Loucy (cell line): ENCODE measurements around the gene MAST4.
A peak's percentile ranks its signal among the peaks of the same experiment; 100 is the strongest.

Source experiments
- H2AFZ ChIP-seq: fragments of 200-600 bp; sonication (generic); 2 replicates; pipeline ENCODE4 v1.6.0; 2016; ENCODE audit warnings: antibody characterized with exemption, mild to moderate bottlenecking, low read length, moderate library complexity
- H3F3A ChIP-seq: fragments of 200-600 bp; 2 replicates; pipeline ENCODE4 v1.6.0; 2016; ENCODE audit warnings: antibody characterized with exemption, low read depth, mild to moderate bottlenecking
- H3K27me3 ChIP-seq: fragments of 200-600 bp; sonication (generic); 2 replicates; pipeline ENCODE4 v1.6.1; 2014; ENCODE audit warnings: low read length, mild to moderate bottlenecking; ENCODE audit not compliant: insufficient read depth, poor library complexity, severe bottlenecking
- H3K36me3 ChIP-seq: fragments of 200-600 bp; sonication (generic); 2 replicates; pipeline ENCODE4 v1.6.1; 2016; ENCODE audit warnings: low read length; ENCODE audit not compliant: insufficient read depth
- H3K4me1 ChIP-seq: fragments of 200-600 bp; sonication (generic); 2 replicates; pipeline ENCODE4 v1.5.1; 2014; ENCODE audit warnings: low read length, mild to moderate bottlenecking; ENCODE audit not compliant: insufficient read depth, poor library complexity, severe bottlenecking
- H3K4me2 ChIP-seq: fragments of 200-600 bp; sonication (generic); 2 replicates; pipeline ENCODE4 v1.6.0; 2014; ENCODE audit warnings: antibody characterized with exemption, low read length, low read depth, mild to moderate bottlenecking; ENCODE audit not compliant: poor library complexity, severe bottlenecking
- H3K4me3 ChIP-seq: fragments of 200-600 bp; sonication (generic); 2 replicates; pipeline ENCODE4 v1.5.1; 2014; ENCODE audit warnings: low read length, mild to moderate bottlenecking, mixed read lengths; ENCODE audit not compliant: poor library complexity, severe bottlenecking
- H3K79me2 ChIP-seq: fragments of 200-600 bp; sonication (generic); 2 replicates; pipeline ENCODE4 v1.6.1; 2014; ENCODE audit warnings: low read length; ENCODE audit not compliant: insufficient read depth
- H3K9ac ChIP-seq: fragments of 200-600 bp; sonication (generic); 2 replicates; pipeline ENCODE4 v1.6.0; 2014; ENCODE audit warnings: mild to moderate bottlenecking, low read depth, low read length, moderate library complexity; ENCODE audit not compliant: poor library complexity, severe bottlenecking
- H3K9me2 ChIP-seq: fragments of 200-600 bp; sonication (generic); replicated peaks from 2 replicates; pipeline ENCODE4 v1.6.1; 2016; ENCODE audit warnings: low read depth, low read length, mixed read lengths
- H3K9me3 ChIP-seq: fragments of 200-600 bp; sonication (generic); 2 replicates; pipeline ENCODE4 v1.6.1; 2014; ENCODE audit warnings: mild to moderate bottlenecking, antibody characterized with exemption, low read length, low read depth; ENCODE audit not compliant: insufficient read depth
- H4K20me1 ChIP-seq: fragments of 200-600 bp; sonication (generic); 2 replicates; pipeline ENCODE4 v1.6.0; 2014; ENCODE audit warnings: antibody characterized with exemption, low read length, mild to moderate bottlenecking; ENCODE audit not compliant: insufficient read depth, poor library complexity, severe bottlenecking
- EZH2phosphoT487 ChIP-seq: fragments of 200-600 bp; IDR thresholded peaks from 2 replicates; pipeline ENCODE4 v1.6.1; 2018; ENCODE audit warnings: antibody characterized with exemption, mild to moderate bottlenecking, moderate library complexity, borderline replicate concordance
- TF ChIP-seq, protein P1 (sequence below): fragments of 200-600 bp; sonication (generic); conservative IDR thresholded peaks from 2 replicates; pipeline ENCODE4 v1.5.1; 2014; ENCODE audit warnings: mild to moderate bottlenecking, antibody characterized with exemption, low read length

The MAST4 gene

GRCh38 chr5:66826696-66827095 lies 230.5 kb downstream of the MAST4 start:
- TF ChIP-seq, protein P1, sequence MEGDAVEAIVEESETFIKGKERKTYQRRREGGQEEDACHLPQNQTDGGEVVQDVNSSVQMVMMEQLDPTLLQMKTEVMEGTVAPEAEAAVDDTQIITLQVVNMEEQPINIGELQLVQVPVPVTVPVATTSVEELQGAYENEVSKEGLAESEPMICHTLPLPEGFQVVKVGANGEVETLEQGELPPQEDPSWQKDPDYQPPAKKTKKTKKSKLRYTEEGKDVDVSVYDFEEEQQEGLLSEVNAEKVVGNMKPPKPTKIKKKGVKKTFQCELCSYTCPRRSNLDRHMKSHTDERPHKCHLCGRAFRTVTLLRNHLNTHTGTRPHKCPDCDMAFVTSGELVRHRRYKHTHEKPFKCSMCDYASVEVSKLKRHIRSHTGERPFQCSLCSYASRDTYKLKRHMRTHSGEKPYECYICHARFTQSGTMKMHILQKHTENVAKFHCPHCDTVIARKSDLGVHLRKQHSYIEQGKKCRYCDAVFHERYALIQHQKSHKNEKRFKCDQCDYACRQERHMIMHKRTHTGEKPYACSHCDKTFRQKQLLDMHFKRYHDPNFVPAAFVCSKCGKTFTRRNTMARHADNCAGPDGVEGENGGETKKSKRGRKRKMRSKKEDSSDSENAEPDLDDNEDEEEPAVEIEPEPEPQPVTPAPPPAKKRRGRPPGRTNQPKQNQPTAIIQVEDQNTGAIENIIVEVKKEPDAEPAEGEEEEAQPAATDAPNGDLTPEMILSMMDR, result no peak
- TF ChIP-seq EZH2phosphoT487, result no peak
- Histone ChIP-seq H3K9me3 (no peaks in the 10 kb centered on the region), H3K79me2 (no peaks in the 10 kb centered on the region), H2AFZ (no peak overlapping the region), H4K20me1 (no peaks in the 10 kb centered on the region), H3K4me3 (no peak overlapping the region), H3F3A (no peaks in the 10 kb centered on the region), H3K9ac (no peak overlapping the region), H3K36me3 (no peaks in the 10 kb centered on the region), H3K27me3 (no peaks in the 10 kb centered on the region), H3K4me1 (peaks cover 14% of the 10 kb centered on the region), H3K4me2 (no peak overlapping the region), H3K9me2 (no peaks in the 10 kb centered on the region)

GRCh38 chr5:66828046-66828547 lies 231.9 kb downstream of the MAST4 start:
- no peaks in the 10 kb centered on the region for H3K9me3 ChIP-seq
- H3F3A ChIP-seq, result no peaks in the 10 kb centered on the region
- H3K9me2 ChIP-seq, result no peaks in the 10 kb centered on the region
- no peak for TF ChIP-seq EZH2phosphoT487
- TF ChIP-seq, protein P1, result no peak
- peak overlapping the region; percentile 76 for H3K4me2 ChIP-seq
- H2AFZ ChIP-seq, result peak overlapping the region; percentile 74
- H3K27me3 ChIP-seq, result no peaks in the 10 kb centered on the region
- peak overlapping the region; percentile 66 for H3K4me3 ChIP-seq
- H4K20me1 ChIP-seq, result no peaks in the 10 kb centered on the region
- H3K4me1 ChIP-seq, result peaks cover 14% of the 10 kb centered on the region
- H3K9ac ChIP-seq, result no peak overlapping the region
- no peaks in the 10 kb centered on the region for H3K36me3 ChIP-seq
- H3K79me2 ChIP-seq, result no peaks in the 10 kb centered on the region

- no peaks in the 10 kb centered on the region for H3K36me3 ChIP-seq
- peaks cover 14% of the 10 kb centered on the region for H3K4me1 ChIP-seq
- H2AFZ ChIP-seq, result peak overlapping the region; percentile 74
- no peaks in the 10 kb centered on the region for H3K27me3 ChIP-seq
- no peaks in the 10 kb centered on the region for H3K9me3 ChIP-seq
- no peaks in the 10 kb centered on the region for H4K20me1 ChIP-seq
- peak overlapping the region; percentile 76 for H3K4me2 ChIP-seq
- peak overlapping the region; percentile 2 for H3K9ac ChIP-seq
- H3K9me2 ChIP-seq, result no peaks in the 10 kb centered on the region
- no peaks in the 10 kb centered on the region for H3K79me2 ChIP-seq
- peak overlapping the region; percentile 66 for H3K4me3 ChIP-seq
- H3F3A ChIP-seq, result no peaks in the 10 kb centered on the region
- TF ChIP-seq, protein P1, result no peak
- TF ChIP-seq EZH2phosphoT487, result no peak
These were observed 232.6 kb downstream of the MAST4 start for GRCh38 chr5:66828548-66829357.
